Measurements from ENCODE around the gene TMEM151B.
"Not testable (repeated sequence)": the region's sequence is repeated elsewhere in the genome, so short reads cannot be mapped to it uniquely, and the experiment has no call there.

The TMEM151B gene

GRCh38 chr6:44309092-44309491 lies 38.8 kb downstream of the TMEM151B start:
- no peak for DNase-seq

- DNase-seq: no peak
These were observed 39.4 kb downstream of the TMEM151B start for GRCh38 chr6:44309631-44310030.

- DNase-seq: no peak
These were observed 40.0 kb downstream of the TMEM151B start for GRCh38 chr6:44310241-44310640.

- DNase-seq: no peak
These were observed 41.1 kb downstream of the TMEM151B start for GRCh38 chr6:44311304-44311703.

- no peak for DNase-seq
These were observed 41.5 kb downstream of the TMEM151B start for GRCh38 chr6:44311767-44312166.

- peak; percentile 88 for DNase-seq
These were observed 42.9 kb downstream of the TMEM151B start, which contains the start of gene AARS2 for GRCh38 chr6:44312901-44313788. AARS2 (minus strand) TSS chr6:44313347; CDS start chr6:44313323, 24 bp downstream.

- not testable (repeated sequence) for DNase-seq
These were observed 44.4 kb downstream of the TMEM151B start for GRCh38 chr6:44314657-44315056.

GRCh38 chr6:44315516-44315915 lies 45.3 kb downstream of the TMEM151B start:
- no peak for DNase-seq

GRCh38 chr6:44315951-44316350 lies 45.7 kb downstream of the TMEM151B start:
- no peak for DNase-seq

GRCh38 chr6:44316481-44316880 lies 46.2 kb downstream of the TMEM151B start:
- DNase-seq: no peak

- DNase-seq: not testable (repeated sequence)
These were observed 46.9 kb downstream of the TMEM151B start for GRCh38 chr6:44317136-44317631.

- DNase-seq: no peak
These were observed 51.0 kb downstream of the TMEM151B start for GRCh38 chr6:44321210-44321609.

GRCh38 chr6:44327096-44327495 lies 56.8 kb downstream of the TMEM151B start:
- DNase-seq: no peak

- no peak for DNase-seq
These were observed 57.5 kb downstream of the TMEM151B start for GRCh38 chr6:44327760-44328159.

GRCh38 chr6:44328203-44328602 lies 58.0 kb downstream of the TMEM151B start:
- DNase-seq: not testable (repeated sequence)

GRCh38 chr6:44329858-44330257 lies 59.6 kb downstream of the TMEM151B start:
- no peak for DNase-seq

- no peak for DNase-seq
These were observed 62.3 kb downstream of the TMEM151B start for GRCh38 chr6:44332585-44332984.

- no peak for DNase-seq
These were observed 63.1 kb downstream of the TMEM151B start for GRCh38 chr6:44333273-44333919.

- DNase-seq: no peak
These were observed 63.7 kb downstream of the TMEM151B start for GRCh38 chr6:44333942-44334341.

- DNase-seq: no peak
These were observed 65.4 kb downstream of the TMEM151B start for GRCh38 chr6:44335631-44336030.

- peak; percentile 39 for DNase-seq
These were observed 68.2 kb downstream of the TMEM151B start for GRCh38 chr6:44338228-44339122.

- no peak for DNase-seq
These were observed 69.1 kb downstream of the TMEM151B start for GRCh38 chr6:44339301-44339700.
